GM18951 (cell line): ENCODE measurements around the gene RIPPLY2.

Source experiments
- POLR2A ChIP-seq: IDR thresholded peaks from 4 replicates; pipeline ENCODE4 v1.6.1; 2011; ENCODE audit warnings: mild to moderate bottlenecking; ENCODE audit not compliant: insufficient read length, insufficient read depth; ENCODE audit errors: extremely low read depth
- in situ Hi-C: fragments of 300-500 bp; cut with MboI; formaldehyde crosslinking; loops from one replicate; pipeline ENCODE4 v1.12.0; 2022; ENCODE audit warnings: low sequenced_read_pairs, mixed read lengths, inconsistent platforms; ENCODE audit not compliant: unreplicated experiment

Gene RIPPLY2

DNA sequence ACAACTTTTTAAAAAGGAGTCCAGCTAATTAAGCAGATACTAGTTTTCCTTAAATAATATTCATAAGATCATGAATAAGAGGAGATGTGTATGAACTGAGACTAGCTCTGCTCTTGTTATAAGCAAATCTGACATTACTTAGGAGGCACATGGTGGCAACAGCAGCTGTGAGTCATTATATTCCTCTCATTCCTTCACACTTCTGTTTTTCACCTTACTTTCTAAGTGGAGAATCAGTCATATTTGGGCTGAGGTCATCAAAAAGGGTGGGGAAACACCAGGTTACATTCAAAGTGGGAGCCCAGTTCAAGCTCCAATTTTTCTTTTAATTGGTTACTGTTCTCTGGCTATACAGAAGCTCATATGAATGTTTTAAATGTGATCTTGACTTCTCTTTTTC, 6.0 kb upstream of the RIPPLY2 start:
- in situ Hi-C loops, result no loop called here
- TF ChIP-seq POLR2A, result no peak

DNA sequence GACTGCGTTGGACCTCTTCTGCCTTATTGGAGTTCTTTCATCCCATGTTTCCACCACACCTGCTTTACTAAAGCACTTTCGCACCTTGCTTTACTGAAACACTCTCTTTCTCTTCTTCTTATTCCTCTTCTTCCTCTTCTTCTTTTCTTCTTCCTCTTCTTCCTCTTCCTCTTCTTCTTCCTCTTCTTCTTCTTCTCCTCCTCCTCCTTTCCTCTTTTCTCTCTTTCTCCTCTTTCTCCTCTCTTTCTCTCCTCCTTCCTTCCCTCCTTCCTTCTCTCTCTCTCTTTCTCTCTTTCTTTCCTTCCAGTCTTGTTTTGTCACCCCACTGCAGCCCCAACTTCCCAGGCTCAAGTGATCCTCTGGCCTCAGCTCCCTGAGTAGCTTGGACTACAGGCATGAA, 4.0 kb upstream of the RIPPLY2 start:
- TF ChIP-seq POLR2A, result no peak
- in situ Hi-C loops, result no loop called here

GRCh38 chr6:83849610-83850009, 3.5 kb upstream of the RIPPLY2 start:
- in situ Hi-C loops, result no loop called here
- TF ChIP-seq POLR2A, result no peak

DNA sequence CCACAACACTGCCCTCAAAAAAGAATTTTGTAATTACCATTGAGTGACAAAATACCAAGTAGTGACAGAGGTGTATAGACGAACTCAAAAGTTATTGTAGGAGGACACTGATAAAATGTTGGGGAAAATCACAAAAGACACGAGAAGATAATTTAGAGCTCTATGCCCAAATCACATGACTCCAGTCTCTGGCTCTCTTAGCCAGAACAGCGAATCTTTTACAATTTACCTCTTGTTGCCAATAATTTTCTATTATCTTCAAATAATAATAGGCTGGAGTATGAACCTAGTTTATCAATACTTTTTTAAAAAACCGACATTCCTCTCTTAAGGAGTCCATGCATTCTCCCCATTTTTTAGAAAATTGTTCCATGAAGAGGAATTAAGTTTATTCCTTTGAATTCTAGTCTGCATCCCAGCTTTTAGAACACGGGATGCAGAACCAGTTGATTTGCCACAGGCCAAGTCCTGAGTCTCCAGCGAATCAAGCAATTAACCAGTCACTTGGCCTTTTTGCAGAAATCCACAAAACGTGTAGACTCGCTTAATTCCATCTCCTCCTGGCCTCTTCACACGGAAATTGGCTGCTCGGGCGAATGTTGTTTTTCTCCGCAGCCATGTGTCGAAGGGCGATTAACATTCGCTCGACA, 507 bp upstream of the RIPPLY2 start:
- TF ChIP-seq POLR2A, result no peak
- in situ Hi-C loops, result no loop called here

- in situ Hi-C loops, result no loop called here
- no peak for TF ChIP-seq POLR2A
Observed at GRCh38 chr6:83854001-83854501, 891 bp downstream of the RIPPLY2 start.

DNA sequence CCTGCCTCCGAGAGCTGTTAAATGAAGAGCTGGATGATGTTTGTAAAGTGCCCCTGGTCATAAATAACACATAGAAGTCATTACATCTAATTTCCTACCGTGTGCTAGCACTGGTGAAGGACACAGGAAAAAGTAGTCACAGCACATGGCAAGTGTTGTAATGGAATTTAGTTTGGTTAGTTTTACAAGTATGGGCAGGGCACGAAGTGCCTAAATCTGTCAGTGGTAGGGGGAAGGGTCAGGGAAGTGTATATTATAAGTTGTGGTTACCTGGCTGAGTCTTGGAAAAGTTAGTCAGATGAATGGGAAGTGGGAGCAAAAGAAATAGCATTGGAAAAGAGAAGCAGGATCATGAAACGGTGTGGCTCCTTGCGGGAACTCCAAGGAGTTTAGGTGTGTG, 1.6 kb downstream of the RIPPLY2 start:
- TF ChIP-seq POLR2A, result no peak
- in situ Hi-C loops, result no loop called here

- TF ChIP-seq POLR2A, result peak; percentile 98
- in situ Hi-C loops, result no loop called here
Observed at GRCh38 chr6:83859410-83860358, 6.5 kb downstream of the RIPPLY2 start, which contains the start of gene CYB5R4. TSS of gene CYB5R4 (plus strand) at chr6:83859689. CDS start at chr6:83859783, 94 bp downstream.

DNA sequence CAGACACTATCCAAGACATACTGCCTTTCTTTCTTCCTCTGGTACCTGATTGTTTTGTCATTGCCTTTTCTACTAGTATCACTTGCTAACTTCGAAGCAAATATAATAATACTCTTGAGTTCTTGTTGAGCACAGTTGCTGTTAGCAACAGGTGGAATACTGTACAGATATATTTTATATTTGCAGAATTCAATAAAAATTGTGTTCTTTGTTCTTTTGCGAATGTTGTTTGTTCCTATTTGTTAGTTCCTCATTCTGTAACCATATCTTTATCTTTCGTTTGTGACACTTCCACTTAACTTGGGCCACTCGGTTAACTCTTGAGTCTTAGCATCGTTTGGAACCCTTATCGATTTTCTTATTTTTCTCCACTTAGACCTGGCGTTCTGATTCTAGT, 7.2 kb downstream of the RIPPLY2 start:
- no peak for TF ChIP-seq POLR2A
- in situ Hi-C loops, result no loop called here

DNA sequence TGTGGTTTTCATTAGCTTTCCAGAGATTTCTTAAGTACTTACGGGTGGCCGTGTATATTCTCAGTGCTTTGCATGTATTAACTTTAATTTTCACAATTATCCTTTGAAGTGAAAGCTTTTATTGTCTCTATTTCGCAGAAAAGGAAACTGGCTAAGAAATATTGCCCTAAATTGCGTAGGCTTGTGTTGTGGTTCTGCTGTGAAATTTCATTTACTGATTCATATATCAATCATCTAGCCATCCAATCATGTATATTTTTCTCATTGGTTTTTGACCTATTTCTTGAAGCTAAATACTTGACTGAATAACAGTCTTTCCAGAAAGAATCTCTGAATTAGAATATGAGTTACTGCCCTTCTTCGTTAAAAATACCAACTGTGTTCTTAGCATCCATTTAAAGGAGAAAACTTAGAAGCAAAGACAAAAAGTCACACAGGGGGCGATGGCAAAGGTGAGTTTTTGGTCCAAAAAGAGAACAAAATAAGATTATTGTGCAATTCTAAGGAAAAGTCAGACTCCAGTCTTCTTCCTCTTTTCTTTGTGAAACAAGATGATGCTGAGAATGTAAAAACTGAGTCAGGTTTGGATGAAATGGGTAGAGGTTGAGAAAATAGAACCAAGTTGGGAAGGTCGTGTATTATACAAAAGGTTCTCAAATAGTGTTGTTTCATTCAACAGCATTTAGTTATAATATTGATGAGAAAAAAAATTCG, 7.8 kb downstream of the RIPPLY2 start:
- in situ Hi-C loops, result no loop called here
- no peak for TF ChIP-seq POLR2A

DNA sequence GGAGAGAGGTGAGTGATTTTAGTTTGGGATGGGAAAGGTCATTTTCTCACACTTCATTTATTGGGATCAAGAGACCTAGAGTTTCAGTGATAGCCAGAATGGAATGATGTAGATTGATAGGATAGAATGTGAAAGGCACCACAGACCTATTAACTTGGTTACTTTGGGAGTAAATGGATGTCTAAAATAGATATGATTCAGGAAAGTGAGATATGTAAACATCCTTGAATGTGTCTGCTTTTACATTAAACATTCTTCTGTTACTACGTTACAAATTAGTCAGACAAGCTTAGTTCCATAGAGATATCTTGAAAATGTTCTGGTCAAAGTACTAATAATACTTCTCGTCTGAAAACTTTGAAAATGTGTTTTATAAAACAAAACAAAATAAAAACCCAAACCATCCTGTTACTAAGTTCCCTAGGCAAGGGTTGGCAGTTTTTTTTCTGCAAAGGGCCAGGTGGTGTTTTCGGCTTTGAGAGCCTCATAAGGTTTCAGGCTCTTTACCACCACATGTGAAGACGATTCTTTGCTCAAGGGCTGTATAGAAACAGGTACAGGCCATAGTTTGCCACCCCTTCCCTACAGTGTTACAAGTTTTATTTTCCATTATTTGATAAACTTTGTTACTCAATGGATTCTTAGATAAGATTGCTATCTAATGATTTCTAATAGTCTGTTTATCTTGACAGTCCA, 9.8 kb downstream of the RIPPLY2 start:
- in situ Hi-C loops, result no loop called here
- no peak for TF ChIP-seq POLR2A

DNA sequence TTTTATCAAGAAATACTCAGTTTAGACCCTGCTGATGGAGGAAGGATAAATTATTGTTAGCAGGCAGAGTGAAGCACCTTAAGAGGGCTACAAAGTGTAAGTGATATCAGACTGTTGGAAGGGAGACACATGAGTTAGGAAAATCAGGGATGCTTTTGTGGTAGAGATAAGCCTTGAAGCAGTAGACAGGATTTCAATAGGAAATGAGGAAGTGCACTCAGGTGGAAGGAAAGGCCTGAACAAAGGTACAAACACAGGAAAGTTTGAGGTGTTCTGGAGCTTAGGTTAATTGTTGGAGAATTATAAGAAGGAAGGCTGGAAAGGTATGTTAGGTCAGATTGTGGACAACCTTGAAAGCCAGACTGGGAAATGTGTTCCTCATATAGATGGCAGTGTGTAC, 13.9 kb downstream of the RIPPLY2 start:
- in situ Hi-C loops, result no loop called here
- TF ChIP-seq POLR2A, result no peak

GRCh38 chr6:83867527-83868161, 14.5 kb downstream of the RIPPLY2 start:
- in situ Hi-C loops, result no loop called here

DNA sequence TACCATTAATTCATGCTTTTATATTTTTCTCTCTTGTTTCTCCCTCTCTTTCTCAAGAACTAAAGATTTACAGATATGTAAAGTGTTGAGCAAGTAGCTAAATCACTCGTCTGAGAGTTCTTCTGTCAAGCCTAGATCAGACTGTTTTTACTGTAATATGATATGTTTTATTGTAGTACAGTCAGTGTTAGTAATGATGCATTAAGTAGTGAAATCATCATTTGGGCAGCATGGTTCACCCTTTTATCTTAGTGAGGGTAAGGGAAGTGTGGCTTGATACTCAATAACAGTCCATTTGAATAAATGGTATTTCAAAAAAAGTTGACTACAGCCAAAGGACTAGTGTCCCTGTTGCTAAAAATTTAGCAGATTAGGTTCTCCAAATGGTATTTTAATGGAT, 15.5 kb downstream of the RIPPLY2 start:
- in situ Hi-C loops, result no loop called here
- no peak for TF ChIP-seq POLR2A

More at GRCh38 chr6:83867527-83868161, 14.5 kb downstream of the RIPPLY2 start:
- TF ChIP-seq POLR2A, result no peak

GRCh38 chr6:83870649-83871048, 17.5 kb downstream of the RIPPLY2 start:
- TF ChIP-seq POLR2A, result no peak
- in situ Hi-C loops, result no loop called here
